ENCODE data around the gene SMPX.

GRCh38 chrX:21749924-21750323 is 8.0 kb downstream of the SMPX start:
- no peak for TF ChIP-seq CTCF (IDR thresholded peaks at IDR 0.05 in 2 of 3, conservative IDR thresholded peaks at IDR 0.05 in 1 of 3; ENCODE audit: insufficient read depth in 2 of 3, low read depth in 1 of 3, low read length in 3 of 3)
- no peak for TF ChIP-seq HDAC8 (tag; IDR thresholded peaks at IDR 0.05)
- no peak for TF ChIP-seq EP300 (IDR thresholded peaks at IDR 0.05; ENCODE audit: low read length)
- no peak for TF ChIP-seq ZNF407 (IDR thresholded peaks at IDR 0.05; ENCODE audit: low read depth)
- TF ChIP-seq USF2 (CRISPR knock-in tag; IDR thresholded peaks at IDR 0.05): no peak
- TF ChIP-seq EP400 (IDR thresholded peaks at IDR 0.05): no peak

All from K562 (cell line).